Measurements from ENCODE around the gene TEX2. TPM values are rescaled to one million over a fixed set of nuclear protein-coding genes. Genes with fewer than 3 reads are reported as not detected.

The TEX2 gene
- total and polyA plus RNA-seq, 2 donors (not counting 1 experiment from before 2014, with no cell fraction given) = 4.0 to 7.6 TPM

GRCh38 chr17:64109400-64109799, 153.7 kb downstream of the TEX2 start:
- no peak overlapping the region for H3K4me3 Mint-ChIP-seq

DNA sequence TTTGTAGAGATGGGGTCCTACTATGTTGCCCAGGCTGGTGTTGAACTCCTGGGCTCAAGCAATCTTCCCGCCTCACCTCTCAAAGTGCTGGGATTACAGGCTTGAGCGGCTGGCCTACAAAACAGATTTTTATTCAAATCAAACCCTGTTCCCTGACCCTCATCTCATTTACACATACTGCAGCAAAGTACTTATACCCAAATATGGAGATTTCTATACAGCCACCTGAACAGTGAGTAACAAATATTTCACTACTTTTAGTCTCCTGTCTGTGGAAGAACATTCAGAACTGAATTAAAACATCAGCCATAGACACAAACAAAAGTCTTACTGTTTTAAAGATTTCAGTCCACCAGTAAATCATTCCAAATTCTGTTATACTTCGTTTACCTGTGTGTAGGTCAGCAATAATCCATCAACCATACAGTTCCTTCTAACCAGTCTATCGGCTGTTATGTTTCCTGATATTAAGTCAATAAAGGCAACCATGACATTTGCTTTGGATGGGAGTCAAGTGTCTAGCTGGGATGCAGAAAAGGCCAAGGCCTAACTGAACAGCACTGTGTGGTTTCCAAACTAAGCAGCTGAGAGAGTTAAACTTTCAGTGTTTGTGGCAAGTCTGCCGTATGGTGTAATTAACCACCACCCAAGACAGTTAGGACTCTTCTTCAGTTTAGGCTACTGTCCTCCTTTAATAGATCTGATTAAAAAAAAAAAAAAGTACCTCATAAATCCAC, 155.4 kb downstream of the TEX2 start:
- no peak overlapping the region for H3K27ac ChIP-seq (ENCODE audit: low read length in 2 of 2)
- H4K20me1 ChIP-seq (ENCODE audit: control insufficient read depth, insufficient read depth, low read length, poor library complexity, severe bottlenecking) = no peaks in the 10 kb centered on the region
- no peak overlapping the region for H2AFZ ChIP-seq (ENCODE audit: insufficient read depth, low read depth, low read length, poor library complexity, severe bottlenecking)
- H3K9me3 ChIP-seq (ENCODE audit: control extremely low read depth in 1 of 3, control insufficient read depth in 2 of 3, insufficient read depth in 1 of 3, low read length in 2 of 3) = no peaks in the 10 kb centered on the region
- Mint-ChIP-seq H3K4me1 (peaks cover 2% of the 10 kb centered on the region), H3K27me3 (no peaks in the 10 kb centered on the region), H3K4me3 (no peak overlapping the region), H3K27ac (no peak overlapping the region), H3K9me3 (ENCODE audit: insufficient read depth) (no peaks in the 10 kb centered on the region)
- ChIA-PET CTCF (interaction anchor here (0.6 to 2.8 kb wide), 3 partner anchors 26 to 436 kb away, joined by 3 to 6 read pairs (median 3); no protein-coding TSS in a partner anchor), POLR2A (no interaction called here)
- no peak overlapping the region for H3K4me3 ChIP-seq (ENCODE audit: control extremely low read depth in 1 of 5, extremely low read depth in 1 of 5, insufficient read depth in 1 of 5, low read depth in 2 of 5, low read length in 4 of 5)
- H3K27me3 ChIP-seq (replicated peaks in 1 of 4; ENCODE audit: control extremely low read depth in 1 of 4, control insufficient read depth in 3 of 4, insufficient read depth in 4 of 4, low read length in 3 of 4) = no peaks in the 10 kb centered on the region
- TF ChIP-seq, protein P1, sequence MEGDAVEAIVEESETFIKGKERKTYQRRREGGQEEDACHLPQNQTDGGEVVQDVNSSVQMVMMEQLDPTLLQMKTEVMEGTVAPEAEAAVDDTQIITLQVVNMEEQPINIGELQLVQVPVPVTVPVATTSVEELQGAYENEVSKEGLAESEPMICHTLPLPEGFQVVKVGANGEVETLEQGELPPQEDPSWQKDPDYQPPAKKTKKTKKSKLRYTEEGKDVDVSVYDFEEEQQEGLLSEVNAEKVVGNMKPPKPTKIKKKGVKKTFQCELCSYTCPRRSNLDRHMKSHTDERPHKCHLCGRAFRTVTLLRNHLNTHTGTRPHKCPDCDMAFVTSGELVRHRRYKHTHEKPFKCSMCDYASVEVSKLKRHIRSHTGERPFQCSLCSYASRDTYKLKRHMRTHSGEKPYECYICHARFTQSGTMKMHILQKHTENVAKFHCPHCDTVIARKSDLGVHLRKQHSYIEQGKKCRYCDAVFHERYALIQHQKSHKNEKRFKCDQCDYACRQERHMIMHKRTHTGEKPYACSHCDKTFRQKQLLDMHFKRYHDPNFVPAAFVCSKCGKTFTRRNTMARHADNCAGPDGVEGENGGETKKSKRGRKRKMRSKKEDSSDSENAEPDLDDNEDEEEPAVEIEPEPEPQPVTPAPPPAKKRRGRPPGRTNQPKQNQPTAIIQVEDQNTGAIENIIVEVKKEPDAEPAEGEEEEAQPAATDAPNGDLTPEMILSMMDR (IDR thresholded peaks at IDR 0.05) = no peak
- TF ChIP-seq EZH2 (IDR thresholded peaks at IDR 0.05; ENCODE audit: borderline replicate concordance, insufficient read depth, low read depth, low read length, poor library complexity, severe bottlenecking) = no peak
- 100% methylated on average over 1 of the region's 5 CpGs for WGBS (ENCODE audit: insufficient coverage)
- no peaks in the 10 kb centered on the region for H3K36me3 ChIP-seq (replicated peaks in 1 of 2; ENCODE audit: control extremely low read depth in 1 of 2, control insufficient read depth in 1 of 2, extremely low read depth in 1 of 2, insufficient read depth in 2 of 2, low read length in 1 of 2)
- H3K9ac ChIP-seq (ENCODE audit: low read length) = no peak overlapping the region
- no peak for DNase-seq
- no peak overlapping the region for H3K4me2 ChIP-seq (replicated peaks; ENCODE audit: low read depth, low read length, poor library complexity, severe bottlenecking)
- no peak for ATAC-seq (ENCODE audit: low read depth)
- H3K79me2 ChIP-seq (ENCODE audit: control insufficient read depth, insufficient read depth, low read length) = no peaks in the 10 kb centered on the region
- peaks cover 0 to 3% of the 10 kb centered on the region in 2 donors for H3K4me1 ChIP-seq (ENCODE audit: control insufficient read depth in 2 of 2, insufficient read depth in 2 of 2, low read length in 2 of 2)
- intact Hi-C loops (cut with micrococcal nuclease) = no loop called here

More at GRCh38 chr17:64109400-64109799, 153.7 kb downstream of the TEX2 start:
- no peak overlapping the region for H3K27ac Mint-ChIP-seq
- intact Hi-C loops (cut with micrococcal nuclease) = no loop called here
- peaks cover 2% of the 10 kb centered on the region for H3K4me1 Mint-ChIP-seq
- Histone ChIP-seq H3K36me3 (replicated peaks in 1 of 2; ENCODE audit: control extremely low read depth in 1 of 2, control insufficient read depth in 1 of 2, extremely low read depth in 1 of 2, insufficient read depth in 2 of 2, low read length in 1 of 2) (no peaks in the 10 kb centered on the region), H2AFZ (ENCODE audit: insufficient read depth, low read depth, low read length, poor library complexity, severe bottlenecking) (no peak overlapping the region), H3K27ac (ENCODE audit: low read length in 2 of 2) (no peak overlapping the region), H3K4me1 (ENCODE audit: control insufficient read depth in 2 of 2, insufficient read depth in 2 of 2, low read length in 2 of 2) (peaks cover 0 to 3% of the 10 kb centered on the region in 2 donors), H3K79me2 (ENCODE audit: control insufficient read depth, insufficient read depth, low read length) (no peaks in the 10 kb centered on the region), H4K20me1 (ENCODE audit: control insufficient read depth, insufficient read depth, low read length, poor library complexity, severe bottlenecking) (no peaks in the 10 kb centered on the region), H3K4me3 (ENCODE audit: control extremely low read depth in 1 of 5, extremely low read depth in 1 of 5, insufficient read depth in 1 of 5, low read depth in 2 of 5, low read length in 4 of 5) (no peak overlapping the region), H3K9me3 (ENCODE audit: control extremely low read depth in 1 of 3, control insufficient read depth in 2 of 3, insufficient read depth in 1 of 3, low read length in 2 of 3) (no peaks in the 10 kb centered on the region), H3K27me3 (replicated peaks in 1 of 4; ENCODE audit: control extremely low read depth in 1 of 4, control insufficient read depth in 3 of 4, insufficient read depth in 4 of 4, low read length in 3 of 4) (no peaks in the 10 kb centered on the region), H3K9ac (ENCODE audit: low read length) (no peak overlapping the region), H3K4me2 (replicated peaks; ENCODE audit: low read depth, low read length, poor library complexity, severe bottlenecking) (no peak overlapping the region)
- no peaks in the 10 kb centered on the region for H3K27me3 Mint-ChIP-seq
- ChIA-PET CTCF (no interaction called here), POLR2A (no interaction called here)
- TF ChIP-seq, protein P1 (IDR thresholded peaks at IDR 0.05) = no peak
- TF ChIP-seq EZH2 (IDR thresholded peaks at IDR 0.05; ENCODE audit: borderline replicate concordance, insufficient read depth, low read depth, low read length, poor library complexity, severe bottlenecking) = no peak
- no peaks in the 10 kb centered on the region for H3K9me3 Mint-ChIP-seq (ENCODE audit: insufficient read depth)
- WGBS (ENCODE audit: insufficient coverage) = 92% methylated on average over 2 of the region's 5 CpGs
- ATAC-seq (ENCODE audit: low read depth) (no peak), DNase-seq (no peak)
